ENCODE measurements around the gene C14orf93. TPM values are rescaled to one million over a fixed set of nuclear protein-coding genes. Genes with fewer than 3 reads are reported as not detected.

The C14orf93 gene
- total and polyA plus RNA-seq, 5 donors from 2014 or later = 4.7 to 8.5 (median 7.1) TPM

DNA sequence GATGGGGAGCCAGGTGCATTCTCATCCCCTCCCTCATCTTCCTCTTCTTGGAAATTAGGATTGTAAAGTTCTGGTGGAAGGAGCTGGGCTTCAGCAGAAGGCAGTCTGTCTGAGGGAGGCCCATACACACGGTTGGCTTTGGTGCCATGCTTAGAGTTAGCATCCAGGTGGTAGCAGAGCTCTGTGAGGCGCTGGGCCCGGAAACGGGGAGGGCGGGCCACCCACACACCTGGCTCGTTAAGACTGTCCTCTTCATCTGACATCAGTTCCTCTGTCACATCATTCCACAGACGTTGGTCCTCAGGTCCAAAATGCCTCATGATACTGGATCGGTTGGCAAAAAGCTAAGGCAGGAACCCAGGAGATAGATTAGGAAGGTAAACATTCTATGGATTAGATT is 22.7 kb downstream of the C14orf93 start:
- H3K27me3 ChIP-seq (ENCODE audit: control insufficient read depth, insufficient read depth, low read length) = no peaks in the 10 kb centered on the region
- no peaks in the 10 kb centered on the region for H3K9me3 ChIP-seq (ENCODE audit: control insufficient read depth in 2 of 2, low read length in 2 of 2)
- no peak for ATAC-seq (ENCODE audit: low read depth in 2 of 2)
- H3K27me3 Mint-ChIP-seq = no peaks in the 10 kb centered on the region
- no peak overlapping the region for H3K4me3 ChIP-seq (ENCODE audit: low read depth, low read length)
- H3K27ac Mint-ChIP-seq = no peak overlapping the region
- peaks cover 25% of the 10 kb centered on the region for H3K36me3 Mint-ChIP-seq
- DNase-seq = no peak
- H3K9me3 Mint-ChIP-seq = no peaks in the 10 kb centered on the region
- H3K27ac ChIP-seq (ENCODE audit: insufficient read depth, low read length, poor library complexity, severe bottlenecking) = no peak overlapping the region
- H3K36me3 ChIP-seq (ENCODE audit: control insufficient read depth, insufficient read depth, low read length) = no peaks in the 10 kb centered on the region
- H3K4me1 ChIP-seq (ENCODE audit: control insufficient read depth, insufficient read depth, low read length, poor library complexity, severe bottlenecking) = peaks cover 12% of the 10 kb centered on the region
- peaks cover 0 to 4% (median 0%) of the 10 kb centered on the region in 4 donors for H3K4me1 Mint-ChIP-seq
- H3K4me3 Mint-ChIP-seq = no peak overlapping the region

DNA sequence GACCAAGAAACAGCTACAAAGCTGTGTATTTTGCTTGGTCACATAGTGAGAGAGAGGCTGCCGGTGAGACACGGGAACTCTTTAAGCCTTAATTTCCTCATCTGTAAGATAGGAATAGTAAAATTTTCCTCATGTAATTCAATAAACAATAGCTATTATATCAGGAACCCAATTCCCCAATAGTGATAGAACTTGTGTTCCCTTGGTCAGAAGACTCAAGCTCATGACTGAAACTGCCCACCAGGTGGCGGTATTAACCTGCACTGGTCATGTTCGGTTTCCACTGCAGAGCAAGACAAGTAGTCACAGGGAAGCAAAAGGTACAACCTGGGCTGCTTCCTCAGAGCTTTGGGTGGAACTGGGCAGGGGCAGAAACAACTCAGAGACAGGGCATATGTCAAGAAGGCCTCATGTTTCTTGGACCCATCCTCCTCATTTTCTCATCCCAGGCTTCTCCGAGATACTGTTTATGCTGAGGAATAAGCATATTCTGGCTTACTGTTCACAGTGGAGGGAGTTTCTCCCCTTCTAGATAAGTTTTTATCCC is 23.4 kb downstream of the C14orf93 start:
- ATAC-seq (ENCODE audit: low read depth in 2 of 2) (peak; percentile 66 to 72), DNase-seq (peak; percentile 75 to 91 (median 85))
- Mint-ChIP-seq H3K4me3 (no peak overlapping the region), H3K9me3 (no peaks in the 10 kb centered on the region), H3K4me1 (peaks cover 0 to 4% (median 0%) of the 10 kb centered on the region in 4 donors), H3K27ac (no peak overlapping the region), H3K36me3 (peaks cover 25% of the 10 kb centered on the region), H3K27me3 (no peaks in the 10 kb centered on the region)
- Histone ChIP-seq H3K27ac (ENCODE audit: insufficient read depth, low read length, poor library complexity, severe bottlenecking) (no peak overlapping the region), H3K36me3 (ENCODE audit: control insufficient read depth, insufficient read depth, low read length) (no peaks in the 10 kb centered on the region), H3K9me3 (ENCODE audit: control insufficient read depth in 2 of 2, low read length in 2 of 2) (no peaks in the 10 kb centered on the region), H3K4me3 (ENCODE audit: low read depth, low read length) (no peak overlapping the region), H3K27me3 (ENCODE audit: control insufficient read depth, insufficient read depth, low read length) (no peaks in the 10 kb centered on the region), H3K4me1 (ENCODE audit: control insufficient read depth, insufficient read depth, low read length, poor library complexity, severe bottlenecking) (peaks cover 19% of the 10 kb centered on the region)

DNA sequence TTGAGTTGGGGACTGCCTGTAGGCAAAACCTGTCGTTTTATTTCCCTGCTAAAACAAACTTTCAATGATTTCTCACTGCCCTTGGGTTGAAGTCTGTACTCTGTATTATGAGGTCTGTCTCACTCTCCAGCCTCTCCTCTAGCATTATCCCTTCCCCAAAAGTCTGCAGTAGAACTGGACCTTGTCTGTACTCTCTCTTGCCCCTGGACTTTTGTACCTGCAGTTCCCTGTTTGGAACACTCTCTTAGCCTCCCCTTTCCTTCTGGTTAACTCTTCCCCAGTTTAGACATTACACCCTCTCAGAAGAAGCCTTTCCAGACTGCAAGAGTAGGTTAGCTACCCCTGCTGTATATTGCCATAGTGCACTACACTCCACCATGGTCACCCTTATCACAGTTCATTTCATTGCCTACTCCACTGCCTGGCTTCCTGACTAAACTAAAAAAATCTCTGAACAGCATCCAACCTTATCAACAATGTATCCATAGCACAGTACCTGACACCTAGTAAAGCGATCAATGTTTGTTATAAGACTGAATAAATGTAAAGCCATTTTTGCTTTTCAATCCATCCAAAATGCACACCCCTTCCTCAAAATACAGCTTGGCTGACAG is 23.9 kb downstream of the C14orf93 start:
- Mint-ChIP-seq H3K4me3 (no peak overlapping the region), H3K27me3 (no peaks in the 10 kb centered on the region), H3K36me3 (peaks cover 25% of the 10 kb centered on the region), H3K27ac (peak overlapping the region in 1 of 3 donors; percentile 33), H3K4me1 (peaks cover 0 to 4% (median 0%) of the 10 kb centered on the region in 4 donors), H3K9me3 (no peaks in the 10 kb centered on the region)
- no peak overlapping the region for H3K27ac ChIP-seq (ENCODE audit: insufficient read depth, low read length, poor library complexity, severe bottlenecking)
- H3K9me3 ChIP-seq (ENCODE audit: control insufficient read depth in 2 of 2, low read length in 2 of 2) = no peaks in the 10 kb centered on the region
- H3K36me3 ChIP-seq (ENCODE audit: control insufficient read depth, insufficient read depth, low read length) = no peaks in the 10 kb centered on the region
- no peak for DNase-seq
- no peaks in the 10 kb centered on the region for H3K27me3 ChIP-seq (ENCODE audit: control insufficient read depth, insufficient read depth, low read length)
- peaks cover 25% of the 10 kb centered on the region for H3K4me1 ChIP-seq (ENCODE audit: control insufficient read depth, insufficient read depth, low read length, poor library complexity, severe bottlenecking)
- ATAC-seq (ENCODE audit: low read depth in 2 of 2) = no peak
- H3K4me3 ChIP-seq (ENCODE audit: low read depth, low read length) = no peak overlapping the region

DNA sequence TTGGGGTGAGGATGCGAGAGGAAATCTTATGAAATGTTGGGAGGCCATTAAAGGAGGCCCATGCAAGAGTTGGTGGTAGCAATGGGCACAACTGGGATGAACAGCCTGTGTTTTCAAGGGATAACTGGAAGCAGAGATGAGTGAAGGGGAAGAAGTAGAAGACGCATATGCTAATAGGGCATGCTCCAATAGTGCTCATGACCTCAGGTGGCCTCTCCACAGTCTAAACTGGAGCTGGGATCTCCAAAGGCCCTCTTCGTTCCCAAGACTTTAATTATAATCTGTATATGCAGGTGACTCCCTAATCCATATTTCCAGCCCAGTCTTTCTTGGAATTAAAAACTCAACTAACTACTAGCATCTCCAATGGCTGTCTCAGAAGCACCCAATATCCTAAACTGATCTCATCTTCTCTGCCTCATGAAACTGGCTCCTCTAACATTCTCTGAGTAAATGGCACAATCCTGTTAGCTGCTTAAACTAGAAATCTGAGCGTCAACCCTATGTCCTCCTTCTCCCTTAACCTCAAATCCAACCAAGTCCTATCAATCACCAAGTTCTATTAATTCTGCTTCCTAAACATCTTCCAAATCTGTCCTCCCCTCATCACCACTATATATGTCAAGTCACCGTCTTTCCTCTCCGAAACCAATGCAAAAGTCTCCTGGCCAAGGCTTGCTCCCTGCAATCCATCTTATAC is 24.8 kb downstream of the C14orf93 start:
- peaks cover 33% of the 10 kb centered on the region for H3K4me1 ChIP-seq (ENCODE audit: control insufficient read depth, insufficient read depth, low read length, poor library complexity, severe bottlenecking)
- no peak overlapping the region for H3K4me3 ChIP-seq (ENCODE audit: low read depth, low read length)
- no peaks in the 10 kb centered on the region for H3K9me3 Mint-ChIP-seq
- no peak overlapping the region for H3K27ac ChIP-seq (ENCODE audit: insufficient read depth, low read length, poor library complexity, severe bottlenecking)
- H3K27me3 ChIP-seq (ENCODE audit: control insufficient read depth, insufficient read depth, low read length) = peaks cover 1% of the 10 kb centered on the region
- H3K27ac Mint-ChIP-seq = peak overlapping the region in 1 of 3 donors; percentile 2
- peaks cover 3% of the 10 kb centered on the region for H3K27me3 Mint-ChIP-seq
- no peaks in the 10 kb centered on the region for H3K36me3 ChIP-seq (ENCODE audit: control insufficient read depth, insufficient read depth, low read length)
- peaks cover 23% of the 10 kb centered on the region for H3K36me3 Mint-ChIP-seq
- no peak for DNase-seq
- H3K4me3 Mint-ChIP-seq = peak overlapping the region in 2 of 4 donors; percentile 33 to 78
- no peaks in the 10 kb centered on the region for H3K9me3 ChIP-seq (ENCODE audit: control insufficient read depth in 2 of 2, low read length in 2 of 2)
- ATAC-seq (ENCODE audit: low read depth in 2 of 2) = no peak
- peaks cover 0 to 8% (median 1%) of the 10 kb centered on the region in 4 donors for H3K4me1 Mint-ChIP-seq

DNA sequence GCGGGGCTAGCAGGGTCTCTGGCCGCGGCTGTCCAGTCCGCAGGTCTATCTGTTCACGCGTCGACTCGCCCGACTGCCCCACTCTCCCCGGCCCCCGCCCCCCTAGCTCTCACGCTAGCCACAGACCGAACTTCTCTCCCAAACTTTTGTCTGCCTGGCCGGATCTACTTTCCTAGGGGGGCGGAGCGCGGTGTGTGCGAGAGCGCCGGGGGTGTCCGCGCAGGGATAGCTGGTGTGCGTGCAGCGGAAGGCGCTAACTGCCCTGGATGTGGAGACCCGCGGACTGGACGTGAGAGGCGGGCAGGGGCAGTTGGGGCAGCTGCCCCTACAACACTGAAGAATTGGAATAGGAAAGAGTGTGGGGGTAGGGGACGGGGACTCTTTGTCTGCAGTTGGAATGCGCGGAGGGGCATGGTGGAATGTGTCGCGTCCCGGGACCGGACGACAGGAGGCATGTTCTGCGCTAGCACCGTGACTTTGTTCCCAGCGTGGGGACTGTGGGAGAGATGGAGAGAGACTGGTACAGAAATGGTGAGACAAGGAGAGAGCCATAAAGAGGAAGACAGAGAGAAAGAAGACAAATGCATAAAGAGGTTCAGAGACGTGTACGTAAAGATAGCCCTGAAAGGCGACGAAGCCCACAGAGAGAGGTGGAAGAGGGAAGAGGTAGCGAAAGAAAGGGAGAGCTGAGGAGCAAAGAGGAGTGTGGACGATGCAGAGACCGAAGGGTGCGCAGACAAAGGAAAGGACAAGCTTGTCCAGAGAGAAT is 27.3 kb downstream of the C14orf93 start, which contains the start of gene AJUBA:
Gene AJUBA (minus strand): TSS at position 75 of the 769 bp plus-strand sequence. CDS start 285 bp downstream, outside the sequence.
- Mint-ChIP-seq H3K27ac (peak within 1 kb of the TSS in 1 of 3 donors; percentile 46), H3K36me3 (peaks cover 7% of the 10 kb centered on the region), H3K4me1 (peaks cover 0 to 12% (median 3%) of the 10 kb centered on the region in 4 donors), H3K4me3 (peak within 1 kb of the TSS in 3 of 4 donors; percentile 61 to 85 (median 81)), H3K9me3 (no peaks in the 10 kb centered on the region), H3K27me3 (peaks cover 20% of the 10 kb centered on the region)
- Histone ChIP-seq H3K27me3 (ENCODE audit: control insufficient read depth, insufficient read depth, low read length) (peaks cover 2% of the 10 kb centered on the region), H3K9me3 (ENCODE audit: control insufficient read depth in 2 of 2, low read length in 2 of 2) (no peaks in the 10 kb centered on the region), H3K27ac (ENCODE audit: insufficient read depth, low read length, poor library complexity, severe bottlenecking) (no peak within 1 kb of the TSS), H3K4me3 (ENCODE audit: low read depth, low read length) (peak within 1 kb of the TSS; percentile 93), H3K36me3 (ENCODE audit: control insufficient read depth, insufficient read depth, low read length) (no peaks in the 10 kb centered on the region), H3K4me1 (ENCODE audit: control insufficient read depth, insufficient read depth, low read length, poor library complexity, severe bottlenecking) (peaks cover 33% of the 10 kb centered on the region)
- ATAC-seq (ENCODE audit: low read depth in 2 of 2) (peak; percentile 46 to 47), DNase-seq (peak; percentile 55 to 84 (median 69))

DNA sequence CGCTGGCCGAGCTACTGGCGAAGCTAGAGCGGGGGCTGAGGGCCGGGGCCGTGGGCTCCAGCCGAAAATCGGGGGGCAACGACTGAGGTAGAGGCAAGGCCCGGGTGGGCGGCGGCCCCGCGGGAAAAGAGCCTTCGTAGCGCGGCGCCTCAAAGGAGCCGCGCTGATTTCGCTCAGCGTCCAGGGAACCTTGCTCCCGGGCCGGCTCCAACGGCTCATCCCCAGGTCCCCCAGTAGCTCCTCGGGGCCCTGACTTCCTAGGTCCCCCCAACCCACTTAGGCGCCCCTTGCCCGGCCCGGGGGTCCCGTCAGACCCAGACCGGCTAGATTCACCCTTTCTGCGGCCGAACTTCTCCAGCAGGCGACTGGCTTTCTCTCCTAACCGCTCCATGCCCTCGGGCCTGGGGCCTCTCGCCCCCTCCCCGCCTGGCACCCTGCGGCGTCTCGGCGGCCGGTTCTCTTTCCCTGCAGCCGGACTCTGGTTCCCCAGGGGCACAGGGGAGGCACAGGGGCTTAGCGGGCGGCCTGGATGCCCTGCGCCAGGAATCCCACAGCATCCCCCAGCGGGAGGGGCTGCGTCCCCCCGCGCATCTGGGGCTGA is 28.0 kb downstream of the C14orf93 start:
- Histone ChIP-seq H3K9me3 (ENCODE audit: control insufficient read depth in 2 of 2, low read length in 2 of 2) (no peaks in the 10 kb centered on the region), H3K27ac (ENCODE audit: insufficient read depth, low read length, poor library complexity, severe bottlenecking) (no peak overlapping the region), H3K4me1 (ENCODE audit: control insufficient read depth, insufficient read depth, low read length, poor library complexity, severe bottlenecking) (peaks cover 33% of the 10 kb centered on the region), H3K27me3 (ENCODE audit: control insufficient read depth, insufficient read depth, low read length) (peaks cover 4% of the 10 kb centered on the region), H3K4me3 (ENCODE audit: low read depth, low read length) (no peak overlapping the region), H3K36me3 (ENCODE audit: control insufficient read depth, insufficient read depth, low read length) (no peaks in the 10 kb centered on the region)
- DNase-seq (peak in 1 of 3 donors; percentile 13), ATAC-seq (ENCODE audit: low read depth in 2 of 2) (no peak)
- H3K4me1 Mint-ChIP-seq = peaks cover 0 to 12% (median 3%) of the 10 kb centered on the region in 4 donors
- H3K9me3 Mint-ChIP-seq = no peaks in the 10 kb centered on the region
- H3K36me3 Mint-ChIP-seq = peaks cover 3% of the 10 kb centered on the region
- H3K4me3 Mint-ChIP-seq = peak overlapping the region in 3 of 4 donors; percentile 61 to 81 (median 81)
- peaks cover 25% of the 10 kb centered on the region for H3K27me3 Mint-ChIP-seq
- H3K27ac Mint-ChIP-seq = peak overlapping the region in 1 of 3 donors; percentile 46
